GM19193 (cell line): Measurements from ENCODE around the gene LARGE1.

ENCODE experiments used
- POLR2A ChIP-seq: IDR thresholded peaks from 4 replicates; pipeline ENCODE4 v1.6.1; 2011; ENCODE audit not compliant: insufficient read depth, insufficient read length; ENCODE audit errors: extremely low read depth

The LARGE1 gene

DNA sequence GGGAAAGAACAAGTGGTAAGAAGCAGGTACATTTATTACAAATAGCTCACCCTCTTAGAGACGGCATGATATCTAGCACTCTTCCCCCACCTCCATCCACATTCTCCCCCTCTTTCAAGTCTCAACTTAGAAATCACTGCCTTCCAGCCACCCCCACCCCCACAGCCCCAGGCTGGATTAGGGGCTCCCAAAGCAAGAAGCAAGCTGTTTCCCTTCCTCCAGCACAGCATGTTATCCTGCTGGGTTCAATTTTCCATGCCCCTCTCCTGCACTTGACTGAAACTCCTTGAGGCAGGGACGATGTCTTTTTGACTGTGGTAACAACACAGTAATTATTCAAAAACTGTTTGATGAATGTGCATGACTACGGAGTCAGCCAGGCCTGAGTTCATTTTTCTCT, 350.7 kb downstream of the LARGE1 start:
- no peak for TF ChIP-seq POLR2A

DNA sequence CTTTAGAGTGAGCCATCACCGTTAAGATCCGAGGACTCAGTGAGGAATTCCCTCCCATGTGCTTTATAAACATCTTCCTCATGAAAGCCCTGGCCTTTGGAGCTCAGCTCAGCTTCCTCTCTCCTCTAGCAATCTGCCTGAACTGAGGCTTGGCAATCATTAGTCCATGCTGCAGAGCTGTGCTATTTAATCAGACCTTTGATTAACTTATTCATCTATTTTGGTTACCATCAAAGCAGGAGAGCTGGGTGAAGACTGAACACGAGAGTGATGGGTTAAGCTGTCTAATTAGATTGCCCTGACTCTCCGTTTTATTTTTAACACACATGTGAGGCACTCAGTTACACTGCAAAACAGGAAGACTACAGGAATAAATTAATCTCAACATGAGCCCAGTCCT, 351.3 kb downstream of the LARGE1 start:
- TF ChIP-seq POLR2A: no peak

DNA sequence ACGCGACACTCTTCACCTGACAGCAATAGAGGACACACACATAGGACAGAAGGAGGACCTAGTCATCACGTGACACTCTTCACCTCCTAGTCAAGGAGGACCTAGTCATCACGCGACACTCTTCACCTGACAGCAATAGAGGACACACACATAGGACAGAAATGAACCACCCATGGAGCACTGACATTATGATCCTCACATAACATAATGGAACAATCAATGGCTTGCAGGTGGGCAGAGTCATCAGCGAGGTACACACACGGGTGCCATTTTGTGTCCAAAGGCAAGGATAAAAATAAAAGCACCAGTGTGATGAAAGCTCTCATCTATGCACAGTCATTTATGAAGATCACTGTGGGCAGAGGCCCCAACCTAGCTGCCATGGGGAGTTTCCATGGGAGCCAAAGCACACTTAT, 354.7 kb downstream of the LARGE1 start:
- no peak for TF ChIP-seq POLR2A

- TF ChIP-seq POLR2A: no peak
Measured at GRCh38 chr22:33564683-33565082, 355.6 kb downstream of the LARGE1 start.

- TF ChIP-seq POLR2A: no peak
Measured at GRCh38 chr22:33563220-33563964, 356.9 kb downstream of the LARGE1 start.

- no peak for TF ChIP-seq POLR2A
Measured at GRCh38 chr22:33562501-33562900, 357.8 kb downstream of the LARGE1 start.

DNA sequence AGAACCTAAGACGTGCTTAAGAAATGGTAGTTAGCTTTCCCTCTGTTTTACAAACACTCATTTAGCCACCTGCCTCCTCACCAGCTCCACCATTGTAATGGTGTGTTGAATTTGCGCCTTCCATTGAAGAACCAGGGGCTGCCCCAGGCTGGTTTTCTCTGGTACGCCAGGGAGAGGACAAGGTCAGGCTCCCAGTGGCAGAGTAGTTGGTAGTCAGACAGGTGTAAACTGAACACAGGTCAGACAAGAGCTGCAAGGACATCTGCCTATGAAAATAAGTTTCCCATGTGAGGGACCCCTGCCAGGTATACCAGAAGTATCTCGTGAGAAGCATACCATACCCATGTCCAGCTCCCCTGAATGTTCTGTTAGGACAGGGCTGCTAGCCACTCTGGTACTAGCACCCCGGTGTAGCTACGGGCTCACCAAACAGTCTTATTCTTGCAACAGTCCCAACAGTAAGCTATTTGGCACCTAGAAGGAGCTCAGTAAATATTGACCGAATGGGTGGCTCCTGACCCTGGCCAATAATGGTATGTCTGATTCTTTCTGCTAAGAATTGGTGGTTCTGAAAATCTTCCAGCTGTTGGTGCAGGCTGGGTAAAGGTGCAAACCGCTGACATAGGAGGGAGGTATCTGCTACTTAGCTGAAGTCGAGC, 359.0 kb downstream of the LARGE1 start:
- no peak for TF ChIP-seq POLR2A

GRCh38 chr22:33557836-33558235, 362.4 kb downstream of the LARGE1 start:
- no peak for TF ChIP-seq POLR2A

GRCh38 chr22:33555814-33556522, 364.3 kb downstream of the LARGE1 start:
- no peak for TF ChIP-seq POLR2A

- no peak for TF ChIP-seq POLR2A
Measured at GRCh38 chr22:33553493-33553892, 366.8 kb downstream of the LARGE1 start.

- no peak for TF ChIP-seq POLR2A
Measured at GRCh38 chr22:33544707-33545106, 375.6 kb downstream of the LARGE1 start.

- no peak for TF ChIP-seq POLR2A
Measured at GRCh38 chr22:33542722-33543121, 377.6 kb downstream of the LARGE1 start.

DNA sequence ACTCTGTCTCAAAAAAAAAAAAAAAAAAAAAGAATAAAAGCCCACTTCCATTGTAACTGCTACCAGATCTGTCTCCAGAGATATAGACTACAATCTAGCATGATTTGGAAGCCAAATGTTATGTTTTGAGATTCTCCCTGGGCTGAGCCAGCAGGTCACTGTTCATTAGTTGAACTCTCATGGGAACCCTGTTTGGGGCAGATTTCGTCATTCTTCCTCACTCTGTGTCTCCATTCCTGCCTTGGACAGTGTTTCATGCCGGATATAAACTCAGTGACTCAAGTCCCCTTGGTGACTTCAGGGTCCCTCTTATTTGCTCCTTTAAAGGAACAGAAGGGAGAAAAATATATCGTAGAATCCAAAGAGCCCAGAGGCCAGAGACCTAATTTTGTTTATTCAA, 378.1 kb downstream of the LARGE1 start:
- no peak for TF ChIP-seq POLR2A

GRCh38 chr22:33539902-33540751, 380.1 kb downstream of the LARGE1 start:
- no peak for TF ChIP-seq POLR2A
